Measurements from ENCODE around the gene TCFL5.

TCFL5 gene

DNA sequence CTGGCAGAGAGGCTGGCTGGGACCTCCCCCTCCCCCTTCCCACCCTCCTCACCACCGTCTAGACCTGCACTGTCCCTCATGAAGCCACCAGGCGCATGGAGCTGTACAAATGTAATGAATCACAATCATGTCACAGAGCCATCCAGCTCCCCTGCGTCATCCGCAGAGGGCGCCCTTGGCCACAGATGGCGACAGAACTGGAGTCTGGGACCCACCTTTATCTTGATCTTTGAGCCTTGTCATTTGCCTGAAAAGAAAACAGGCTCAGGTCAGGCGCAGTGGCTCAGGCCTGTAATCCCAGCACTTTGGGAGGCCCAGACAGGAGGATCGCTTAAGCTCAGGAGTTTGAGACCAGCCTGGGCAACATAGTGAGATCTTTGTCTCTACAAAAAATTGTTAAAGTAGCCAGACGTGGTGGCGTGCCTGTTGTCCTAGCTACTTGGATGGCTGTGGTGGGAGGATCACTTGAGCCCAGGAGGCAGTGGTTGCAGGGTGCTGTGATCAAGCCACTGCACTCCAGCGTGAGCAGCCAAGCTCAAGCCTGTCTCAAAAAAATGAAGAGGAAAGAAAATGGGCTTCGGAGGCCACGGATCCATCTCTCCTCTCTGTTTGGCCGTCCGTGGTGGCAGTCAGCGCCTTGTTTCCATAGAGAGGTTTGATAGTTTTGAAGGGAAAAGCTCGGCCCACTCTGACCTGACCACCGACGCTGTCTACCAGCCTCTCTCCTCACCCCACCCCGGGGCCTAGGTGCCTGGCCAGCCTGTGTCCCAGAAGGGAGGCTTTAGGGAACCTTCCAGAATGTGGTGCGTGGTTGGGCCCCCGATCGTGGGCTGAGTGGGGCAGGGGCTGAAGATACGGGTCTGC, 38.6 kb downstream of the TCFL5 start:
- DNase-seq (ENCODE audit: low read depth), result no peak

DNA sequence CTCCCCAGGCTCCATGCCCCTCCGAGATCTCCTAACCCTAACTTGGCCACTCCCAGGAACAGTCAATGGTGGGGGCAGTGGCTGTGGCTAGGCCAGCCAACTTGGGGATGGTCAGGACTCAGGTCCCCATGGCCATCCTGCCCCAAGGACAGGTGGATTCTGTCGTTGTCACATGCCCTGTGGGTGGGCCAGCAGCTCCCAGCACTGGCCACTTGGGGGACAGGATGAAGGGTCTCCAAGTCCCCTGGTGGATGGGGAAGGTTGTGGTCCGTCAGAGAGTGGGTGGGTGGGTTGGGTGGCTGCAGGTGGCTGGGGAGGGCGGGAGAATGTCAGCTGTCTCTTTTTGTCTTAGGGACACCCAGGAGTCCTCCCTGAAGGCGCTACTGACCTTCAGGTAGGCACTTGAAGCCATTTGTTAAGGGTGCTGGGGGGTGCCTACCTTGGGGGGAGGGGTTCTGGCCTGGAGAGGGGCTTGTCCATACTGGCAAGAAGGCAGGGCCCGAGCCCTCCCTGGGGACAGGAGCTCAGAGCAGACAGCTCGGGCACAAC, 39.3 kb downstream of the TCFL5 start:
- DNase-seq (ENCODE audit: low read depth), result no peak

DNA sequence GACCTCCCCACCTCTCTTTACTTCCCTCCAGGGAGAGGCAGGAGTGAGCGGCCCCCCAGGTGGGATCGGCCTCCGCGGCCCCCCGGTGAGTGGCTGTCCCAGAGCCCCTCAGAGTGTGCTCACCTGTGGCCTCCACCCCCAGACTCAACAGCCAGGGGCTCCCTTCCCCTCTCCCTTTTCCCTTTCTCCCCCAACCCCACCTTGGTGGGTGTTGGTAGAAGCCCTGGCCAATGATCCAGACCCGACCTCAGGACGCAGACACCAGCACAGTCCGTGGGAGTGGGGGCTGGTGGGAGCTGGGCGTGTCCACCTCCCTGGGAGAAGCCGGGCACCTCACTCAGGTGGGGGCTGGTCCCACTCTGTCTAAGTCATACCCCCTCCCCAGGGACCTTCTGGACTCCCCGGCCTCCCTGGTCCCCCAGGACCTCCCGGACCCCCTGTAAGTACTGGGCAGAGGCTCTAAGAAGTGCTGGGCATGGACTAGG, 39.9 kb downstream of the TCFL5 start:
- DNase-seq (ENCODE audit: low read depth), result no peak

DNA sequence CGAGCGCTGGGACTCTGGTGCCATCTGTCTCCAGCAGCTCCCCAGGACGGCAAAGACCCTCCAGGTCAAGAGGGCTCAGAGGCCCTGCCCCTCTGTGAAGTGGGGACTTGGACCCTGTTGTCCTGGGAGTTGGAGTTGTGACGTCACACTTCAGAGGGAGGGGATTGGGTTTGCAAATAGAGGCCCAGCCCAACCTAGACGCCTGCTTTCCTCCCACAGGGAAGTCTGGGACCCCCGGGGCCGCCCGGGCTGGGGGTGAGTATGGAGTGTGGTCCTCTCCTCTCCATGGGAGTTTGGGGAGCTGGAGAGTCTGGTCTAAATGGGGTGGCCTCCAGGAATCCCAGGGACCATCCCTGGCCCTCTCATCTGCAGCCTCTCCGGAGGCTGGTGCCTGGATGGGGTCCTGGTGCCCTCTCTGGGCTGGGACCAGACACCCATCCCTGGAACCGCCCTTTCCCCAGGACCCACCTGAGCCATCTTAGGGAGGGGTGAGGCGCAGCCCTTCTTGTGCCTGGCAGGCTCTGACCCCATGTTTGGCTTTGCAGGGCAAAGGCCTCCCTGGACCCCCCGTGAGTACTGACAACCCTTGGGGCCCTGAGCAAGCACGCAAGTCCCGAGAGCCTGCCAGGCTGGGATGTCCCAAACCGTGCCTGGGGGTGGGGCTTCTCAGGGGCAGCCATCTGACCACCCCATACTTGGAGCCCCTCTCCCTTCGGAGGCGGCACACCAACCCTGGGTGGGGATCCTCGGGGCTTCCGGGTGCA, 40.5 kb downstream of the TCFL5 start:
- no peak for DNase-seq (ENCODE audit: low read depth)

DNA sequence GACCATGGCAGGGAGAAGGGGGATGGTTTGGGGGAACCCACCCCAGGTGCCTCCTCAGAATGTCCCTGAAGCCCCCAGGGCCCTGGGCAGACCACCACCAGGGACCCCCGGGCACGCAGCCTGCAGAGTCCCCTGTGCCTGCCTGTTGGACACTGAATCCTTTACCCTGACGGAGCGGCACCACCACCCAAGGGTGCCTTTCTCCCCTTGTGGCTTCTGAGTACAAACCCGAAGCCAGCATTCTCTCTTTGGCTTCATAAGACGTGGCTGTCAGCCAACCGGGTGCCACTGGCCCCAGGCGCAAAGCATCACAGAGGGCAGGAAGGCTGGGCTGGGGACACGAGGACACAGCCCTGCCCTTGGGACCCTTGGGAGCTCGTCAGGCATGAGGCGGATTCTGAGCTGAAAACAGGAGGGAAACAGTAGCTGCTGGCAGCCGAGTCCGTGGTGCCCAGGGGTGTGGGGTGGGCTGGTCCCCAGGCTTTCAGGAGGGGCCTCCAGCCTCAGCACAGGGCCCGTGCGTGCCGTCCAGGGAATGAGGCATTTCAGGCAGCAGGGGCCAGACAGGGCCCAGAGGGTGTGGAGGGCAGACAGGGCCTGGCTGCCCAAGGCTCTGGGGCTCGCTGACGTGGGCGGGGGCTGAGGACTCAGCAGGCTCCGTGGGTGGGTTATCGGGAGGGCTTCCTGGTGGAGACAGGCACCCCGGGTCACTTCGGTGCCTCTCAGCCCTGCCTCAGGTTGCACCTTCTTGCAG, 41.2 kb downstream of the TCFL5 start:
- DNase-seq (ENCODE audit: low read depth), result no peak

DNA sequence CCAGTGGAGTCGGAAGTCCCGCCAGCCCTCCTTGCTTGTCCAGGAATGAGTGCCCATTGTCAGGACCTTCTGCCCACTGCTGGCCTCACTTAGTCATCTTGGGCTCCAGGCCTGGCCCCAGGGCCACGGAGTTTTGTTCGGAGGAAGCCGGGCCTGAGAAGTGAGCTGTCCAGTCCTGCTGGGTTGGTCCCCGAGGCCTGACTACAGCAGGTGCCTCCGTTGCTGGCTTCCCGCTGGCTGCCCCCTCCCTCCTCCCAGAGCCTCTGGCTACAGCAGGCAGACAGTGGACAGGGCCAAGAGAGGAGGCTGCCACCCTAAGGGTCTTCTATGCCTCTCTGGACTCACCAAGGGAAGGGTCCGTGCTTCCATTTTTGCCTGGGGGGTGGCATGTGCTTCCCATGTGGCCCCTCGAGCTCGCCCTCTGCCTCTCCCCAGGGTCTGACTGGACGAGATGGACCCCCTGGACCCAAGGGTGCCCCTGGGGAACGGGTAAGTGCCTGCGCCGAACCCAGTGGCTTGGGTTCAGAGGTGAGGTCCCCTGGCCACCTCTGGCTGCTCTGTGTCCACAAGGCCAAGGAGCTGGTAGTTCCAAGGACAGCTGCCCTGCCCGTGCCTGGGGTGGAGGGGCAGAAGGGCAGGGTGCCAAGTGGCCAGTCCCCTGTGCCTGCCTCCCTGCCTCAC, 42.0 kb downstream of the TCFL5 start:
- DNase-seq (ENCODE audit: low read depth), result no peak

DNA sequence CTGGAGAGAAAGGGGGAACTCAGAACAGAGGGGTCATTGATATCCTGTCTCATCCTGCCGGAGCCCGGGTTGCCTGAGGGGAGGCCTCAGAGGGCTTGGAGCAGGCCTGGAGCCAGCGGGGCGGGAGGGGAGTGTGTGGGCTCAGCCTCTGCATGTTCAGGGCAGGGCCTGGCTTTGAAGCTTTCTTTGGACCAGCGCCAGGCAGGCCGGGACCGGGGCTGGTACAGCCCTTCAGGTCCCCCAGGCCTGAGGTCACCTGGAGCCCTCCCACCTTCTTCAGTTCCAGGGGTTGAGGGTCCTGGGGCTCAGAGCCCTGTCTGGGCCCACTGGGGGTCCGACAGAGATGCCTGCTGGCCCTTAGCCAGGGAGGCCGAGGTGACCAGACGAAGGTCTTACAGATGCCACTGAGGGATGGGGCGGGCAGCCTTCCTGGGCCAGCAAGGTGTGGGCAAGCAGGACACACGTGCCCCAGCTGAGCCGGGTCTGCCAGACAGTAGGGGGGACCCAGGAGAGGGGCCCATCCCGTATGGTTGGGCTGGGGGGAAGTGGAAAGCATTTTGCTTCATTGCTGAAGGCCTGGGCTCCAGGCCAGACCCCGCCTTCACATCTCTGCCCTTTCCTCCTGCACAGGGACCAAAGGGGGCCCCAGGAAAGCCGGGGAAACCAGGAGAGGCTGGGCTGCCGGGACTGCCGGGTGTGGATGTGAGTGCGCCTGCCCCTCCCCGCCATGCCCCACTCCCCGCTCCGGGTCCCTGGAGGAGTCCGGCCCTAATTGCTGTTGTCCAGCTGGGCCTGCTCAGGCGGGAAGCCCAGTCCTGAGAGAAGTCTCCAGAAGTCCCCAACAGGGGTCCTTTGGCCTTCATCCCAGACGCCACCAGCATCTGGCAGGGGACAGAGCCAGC, 42.8 kb downstream of the TCFL5 start:
- DNase-seq (ENCODE audit: low read depth), result no peak

DNA sequence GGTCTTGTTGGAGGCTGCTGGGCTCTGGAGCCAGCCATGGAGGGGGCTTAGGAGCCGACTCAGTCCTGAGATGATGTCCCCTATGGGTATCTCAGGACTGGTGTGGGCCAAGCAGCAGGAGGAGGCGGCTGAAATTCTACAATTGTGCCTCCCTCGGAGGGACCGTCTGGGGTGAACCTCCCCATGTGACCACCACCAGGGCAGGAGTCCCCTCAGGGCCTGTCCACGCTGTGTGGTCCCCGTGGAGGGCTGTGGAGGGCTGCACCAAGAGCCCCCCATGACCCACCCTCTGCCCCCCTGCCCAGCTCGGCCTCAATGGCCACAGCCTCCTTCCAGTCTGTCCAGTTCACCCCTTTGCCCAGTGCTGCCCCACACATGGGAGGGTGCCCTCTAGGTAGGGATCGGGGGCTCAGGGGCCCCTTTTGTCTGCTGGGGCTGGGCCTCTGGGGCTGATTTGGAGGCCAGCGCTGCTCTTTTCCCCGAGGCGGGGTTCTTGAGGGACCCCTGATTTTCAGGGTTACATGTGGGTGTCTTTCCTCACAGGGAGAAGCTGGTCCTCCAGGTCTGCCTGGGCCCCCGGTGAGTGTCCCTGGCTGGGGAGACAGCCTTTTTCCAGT, 43.5 kb downstream of the TCFL5 start:
- DNase-seq (ENCODE audit: low read depth), result no peak

DNA sequence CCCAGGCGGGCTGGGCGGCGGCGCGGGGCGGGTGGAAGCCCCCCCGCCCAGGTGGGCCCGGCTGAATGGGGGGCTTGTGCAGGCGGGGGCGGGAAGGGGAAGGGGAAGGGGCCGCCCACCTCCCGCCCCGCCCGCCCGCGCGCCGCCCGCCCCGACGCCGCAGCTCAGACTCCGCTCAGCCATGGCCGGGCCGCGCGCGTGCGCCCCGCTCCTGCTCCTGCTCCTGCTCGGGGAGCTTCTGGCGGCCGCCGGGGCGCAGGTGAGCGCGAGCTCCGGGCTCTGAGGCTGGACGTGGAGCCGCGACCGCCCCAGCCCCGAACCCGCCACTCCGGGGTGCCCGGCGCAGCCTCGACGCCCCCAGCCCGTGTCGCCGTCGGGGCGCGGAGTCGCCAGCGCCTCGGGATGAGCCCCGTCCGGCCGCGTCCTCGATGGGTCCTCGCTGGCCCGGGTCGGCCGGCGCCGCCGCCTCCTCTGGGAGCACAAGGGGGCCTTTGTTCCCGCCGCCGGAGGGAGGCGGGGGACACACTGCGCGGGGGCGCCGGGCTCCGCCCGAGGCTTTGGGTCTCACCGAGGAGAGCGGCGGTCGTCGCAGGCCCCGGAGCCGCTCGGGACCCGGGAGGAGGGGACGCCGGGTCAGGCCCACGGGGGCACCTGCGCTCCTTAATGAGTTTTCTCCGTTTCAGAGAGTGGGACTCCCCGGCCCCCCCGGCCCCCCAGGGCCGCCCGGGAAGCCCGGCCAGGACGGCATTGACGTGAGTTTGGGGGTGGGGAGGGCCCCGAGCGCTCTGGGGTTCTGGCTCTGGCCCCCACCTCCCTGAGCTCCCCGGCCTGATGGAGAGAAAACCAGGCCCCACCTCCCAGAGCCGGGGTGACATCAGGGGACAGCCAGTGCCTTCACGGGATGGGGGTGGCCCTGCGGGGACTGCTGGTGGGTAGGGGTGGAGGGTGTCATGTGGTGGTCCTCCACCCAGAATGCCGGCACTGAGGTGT, 44.4 kb downstream of the TCFL5 start, which contains the start of gene COL9A3:
Gene COL9A3 (plus strand): TSS at position 167 of the 990 bp plus-strand sequence. CDS start 15 bp downstream, at position 182.
- no peak for DNase-seq (ENCODE audit: low read depth)

DNA sequence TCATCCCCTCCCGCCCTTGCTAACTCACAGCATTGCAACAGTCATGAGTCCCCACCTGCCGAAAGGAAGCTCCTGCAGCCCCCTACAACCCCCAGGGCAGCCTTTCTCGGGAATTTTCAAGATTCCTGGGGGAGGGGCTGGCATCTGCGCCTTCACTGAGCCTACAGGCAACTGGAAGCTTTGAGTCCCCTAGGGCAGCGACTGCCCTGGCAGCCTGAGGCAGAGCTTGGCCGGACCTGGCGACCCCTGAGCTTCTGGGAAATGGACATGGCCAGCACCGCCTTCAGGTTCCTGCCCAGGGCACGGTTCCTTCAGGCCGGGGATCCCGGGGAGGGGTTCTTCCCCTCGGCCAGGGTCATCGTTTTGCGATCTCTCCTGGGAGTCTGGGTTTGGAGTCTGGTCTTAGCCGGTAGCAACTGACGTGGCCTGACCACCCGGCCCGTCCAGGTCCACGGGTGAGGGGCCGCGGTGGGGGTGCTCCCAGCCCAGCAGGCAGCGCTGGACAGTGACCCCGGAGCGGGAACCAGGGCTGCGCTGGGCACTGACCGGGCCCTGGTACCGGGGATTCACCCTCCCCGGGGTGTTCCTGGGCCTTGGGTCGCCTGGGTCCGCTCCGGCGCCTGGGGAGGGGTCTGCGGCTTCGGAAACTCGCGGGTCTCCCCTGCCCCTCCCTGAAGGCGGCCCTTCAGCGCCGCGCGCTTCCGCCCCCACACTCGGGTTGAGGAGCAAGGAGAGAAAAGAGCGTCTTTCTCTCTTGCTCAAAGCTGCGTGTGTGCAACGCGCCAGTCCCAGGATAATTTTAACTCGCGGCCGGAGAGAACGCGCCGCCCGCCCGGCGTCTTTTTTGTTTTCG, 45.4 kb downstream of the TCFL5 start:
- DNase-seq (ENCODE audit: low read depth), result no peak

DNA sequence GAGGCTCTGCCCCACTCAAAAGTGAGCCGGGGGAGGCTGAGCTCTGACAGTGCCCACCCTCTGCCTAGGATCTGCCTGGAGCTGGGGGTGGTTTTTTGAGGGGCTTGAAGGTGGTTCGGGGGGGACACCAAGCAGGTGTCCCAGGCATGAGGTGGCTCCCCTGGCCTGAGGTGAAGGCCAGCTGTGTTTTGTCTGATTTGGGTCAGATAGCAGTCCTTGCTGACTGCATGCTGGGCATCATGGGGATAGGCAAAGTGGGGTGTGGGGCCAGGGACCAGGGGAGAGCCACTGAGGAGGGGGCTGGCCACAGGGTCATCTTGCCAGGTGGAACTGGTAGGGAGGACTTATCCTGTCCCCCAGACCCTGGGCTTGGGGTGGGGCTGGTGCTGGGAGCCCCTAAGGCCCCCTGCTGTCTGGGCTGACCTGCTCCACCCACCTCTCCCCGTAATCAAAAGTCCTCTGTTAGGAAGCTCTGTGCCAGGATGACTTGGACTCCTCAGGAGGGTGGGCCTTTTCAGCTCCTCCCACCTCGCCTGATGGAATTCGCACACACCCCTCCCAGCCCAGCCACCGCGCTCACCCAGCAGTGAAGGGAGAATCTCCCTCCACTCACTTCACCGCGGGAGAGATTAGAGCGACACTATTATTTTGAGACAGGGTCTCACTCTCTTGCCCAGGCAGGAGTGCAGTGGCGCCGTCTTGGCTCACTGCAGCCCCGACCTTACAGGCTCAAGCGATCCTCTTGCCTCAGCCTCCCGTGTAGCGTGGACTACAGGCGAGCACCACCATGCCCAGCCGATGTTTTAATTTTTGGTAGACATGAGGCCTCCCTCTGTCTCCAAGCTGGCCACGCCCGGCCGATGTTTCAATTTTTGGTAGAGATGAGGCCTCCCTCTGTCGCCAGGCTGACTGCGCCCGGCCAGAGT, 46.3 kb downstream of the TCFL5 start:
- no peak for DNase-seq (ENCODE audit: low read depth)

DNA sequence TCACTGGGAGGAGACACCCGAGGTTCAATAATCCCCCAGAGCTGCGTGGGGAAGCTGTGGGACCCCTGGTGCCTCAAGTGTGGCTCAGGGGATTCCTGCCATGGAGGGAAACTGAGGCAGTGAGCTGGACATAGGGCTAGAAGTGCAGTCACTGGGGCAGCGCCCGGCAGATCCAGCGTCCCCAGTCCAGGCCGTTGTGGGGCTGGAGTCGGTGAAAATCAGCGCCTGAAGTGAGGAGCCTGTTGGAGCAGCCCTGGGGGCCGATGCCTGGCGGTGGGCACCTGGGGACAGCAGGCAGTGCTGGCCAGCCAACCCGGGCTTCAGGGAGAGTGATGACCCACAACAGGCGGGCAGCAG, 46.9 kb downstream of the TCFL5 start:
- DNase-seq (ENCODE audit: low read depth), result no peak

DNA sequence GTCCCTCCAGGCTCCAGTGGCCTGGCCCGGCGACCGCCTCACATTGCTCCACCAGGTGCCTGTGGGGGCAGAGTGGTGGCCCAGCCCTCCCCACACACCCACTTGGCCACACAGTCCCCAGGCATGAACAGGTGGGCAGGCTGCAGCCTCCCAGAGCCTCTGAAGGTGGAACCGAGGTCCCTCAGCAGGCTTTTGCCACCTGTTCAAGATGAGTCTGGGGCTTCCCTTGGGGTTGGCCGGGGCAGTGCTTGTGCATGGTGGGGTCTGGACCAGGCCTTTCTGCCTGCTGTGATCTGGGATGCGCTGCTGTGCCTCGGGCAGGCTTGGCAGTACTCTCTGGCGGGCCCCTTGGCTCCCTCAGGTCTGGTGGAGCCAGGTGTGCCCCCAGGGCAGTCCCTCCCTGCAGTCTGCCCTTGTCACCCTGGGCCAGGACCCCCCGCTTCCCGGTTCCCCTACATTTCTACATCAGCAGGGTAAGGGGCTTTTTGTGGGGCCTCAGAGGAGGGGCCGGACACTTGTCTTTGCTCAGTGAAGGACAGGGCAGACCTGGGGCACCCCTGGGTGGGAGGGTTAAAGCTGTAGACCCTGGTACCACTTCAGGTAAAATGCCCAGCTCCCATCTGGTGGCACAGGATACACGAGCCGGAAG, 47.4 kb downstream of the TCFL5 start:
- no peak for DNase-seq (ENCODE audit: low read depth)

DNA sequence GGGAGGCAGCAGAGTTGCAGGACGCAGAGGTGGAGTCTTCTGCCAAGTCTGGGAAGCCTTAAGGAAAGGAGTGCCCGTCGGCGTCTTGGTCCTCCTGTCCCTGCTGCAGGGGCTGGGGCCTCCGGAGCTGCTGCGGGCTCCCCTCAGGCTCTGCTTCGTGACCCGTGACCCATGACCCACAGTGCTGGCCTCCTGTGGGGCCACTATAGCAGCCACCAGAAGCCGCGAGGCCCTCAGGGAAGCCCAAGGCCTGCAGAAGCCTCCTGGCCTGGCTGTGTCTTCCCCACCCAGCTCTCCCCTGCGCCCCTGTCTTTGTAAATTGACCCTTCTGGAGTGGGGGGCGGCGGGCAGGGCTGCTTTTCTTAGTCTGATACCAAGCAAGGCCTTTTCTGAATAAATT, 48.0 kb downstream of the TCFL5 start:
- DNase-seq (ENCODE audit: low read depth), result no peak

DNA sequence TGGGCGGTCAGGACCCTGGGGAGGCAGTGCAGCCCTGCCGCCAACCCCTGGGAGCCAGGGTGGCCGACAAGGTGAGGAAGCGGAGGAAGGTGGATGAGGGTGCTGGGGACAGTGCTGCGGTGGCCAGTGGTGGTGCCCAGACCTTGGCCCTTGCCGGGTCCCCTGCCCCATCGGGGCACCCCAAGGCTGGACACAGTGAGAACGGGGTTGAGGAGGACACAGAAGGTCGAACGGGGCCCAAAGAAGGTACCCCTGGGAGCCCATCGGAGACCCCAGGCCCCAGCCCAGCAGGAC, 48.8 kb downstream of the TCFL5 start:
- DNase-seq (ENCODE audit: low read depth), result no peak

DNA sequence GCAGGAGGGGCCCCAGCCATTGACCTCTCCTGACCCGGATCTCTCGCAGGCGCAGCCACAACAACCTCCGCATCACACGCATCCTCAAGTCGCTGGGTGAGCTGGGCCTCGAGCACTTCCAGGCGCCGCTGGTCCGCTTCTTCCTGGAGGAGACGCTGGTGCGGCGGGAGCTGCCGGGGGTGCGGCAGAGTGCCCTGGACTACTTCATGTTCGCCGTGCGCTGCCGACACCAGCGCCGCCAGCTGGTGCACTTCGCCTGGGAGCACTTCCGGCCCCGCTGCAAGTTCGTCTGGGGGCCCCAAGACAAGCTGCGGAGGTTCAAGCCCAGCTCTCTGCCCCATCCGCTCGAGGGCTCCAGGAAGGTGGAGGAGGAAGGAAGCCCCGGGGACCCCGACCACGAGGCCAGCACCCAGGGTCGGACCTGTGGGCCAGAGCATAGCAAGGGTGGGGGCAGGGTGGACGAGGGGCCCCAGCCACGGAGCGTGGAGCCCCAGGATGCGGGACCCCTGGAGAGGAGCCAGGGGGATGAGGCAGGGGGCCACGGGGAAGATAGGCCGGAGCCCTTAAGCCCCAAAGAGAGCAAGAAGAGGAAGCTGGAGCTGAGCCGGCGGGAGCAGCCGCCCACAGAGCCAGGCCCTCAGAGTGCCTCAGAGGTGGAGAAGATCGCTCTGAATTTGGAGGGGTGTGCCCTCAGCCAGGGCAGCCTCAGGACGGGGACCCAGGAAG, 49.3 kb downstream of the TCFL5 start:
- no peak for DNase-seq (ENCODE audit: low read depth)
